HG03558 (cell line): ENCODE results near the gene HTR1B.

Experiments used
- ATAC-seq: cut with Tn5 transposase; IDR thresholded peaks from one replicate; pipeline ENCODE4 v1.9.1; 2021; ENCODE audit warnings: moderate number of reproducible peaks; ENCODE audit not compliant: unreplicated experiment; ENCODE audit errors: extremely low read depth

HTR1B gene

GRCh38 chr6:77457720-77458349, 5.5 kb downstream of the HTR1B start:
- ATAC-seq: peak; percentile 67

- no peak for ATAC-seq
Observed at GRCh38 chr6:77456531-77457248, 6.6 kb downstream of the HTR1B start.

DNA sequence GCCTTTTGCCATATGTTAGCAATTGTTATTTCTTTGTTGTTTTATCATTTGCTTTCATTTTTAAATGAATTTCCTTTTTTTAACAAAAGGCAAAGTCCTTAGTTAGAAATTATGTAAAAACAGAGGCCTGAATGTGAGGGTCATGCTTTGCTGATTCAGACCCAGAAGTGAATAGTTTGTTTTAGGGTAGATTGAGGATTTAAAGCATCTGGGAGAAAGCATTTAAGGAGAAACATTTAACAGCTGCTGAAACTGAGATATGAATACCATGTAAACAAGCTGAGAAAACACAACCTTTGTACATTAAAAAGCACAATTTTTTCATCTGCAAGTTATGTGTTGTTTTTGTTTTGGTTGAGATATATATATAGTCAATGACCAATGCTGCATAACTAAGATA, 8.0 kb downstream of the HTR1B start:
- no peak for ATAC-seq

DNA sequence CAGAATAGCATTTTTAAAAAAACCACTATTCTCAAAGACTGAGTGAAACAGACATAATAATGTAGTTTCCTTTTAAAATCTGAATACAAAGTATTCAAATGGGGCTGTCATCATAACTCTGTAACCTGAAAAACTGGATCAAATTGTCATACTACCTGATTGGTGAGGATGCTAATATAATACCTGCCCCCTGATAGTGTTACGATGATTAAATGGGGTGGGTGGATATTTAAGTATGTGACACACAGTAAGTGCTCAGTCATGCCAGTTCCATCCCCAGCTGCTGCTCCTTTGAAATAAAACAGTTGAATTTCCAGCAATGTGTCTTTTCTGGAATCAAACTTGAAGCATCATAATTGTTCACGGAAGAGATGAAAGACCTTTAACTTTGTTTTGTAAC, 8.9 kb downstream of the HTR1B start:
- ATAC-seq: no peak

- ATAC-seq: no peak
Observed at GRCh38 chr6:77451466-77451865, 11.8 kb downstream of the HTR1B start.

DNA sequence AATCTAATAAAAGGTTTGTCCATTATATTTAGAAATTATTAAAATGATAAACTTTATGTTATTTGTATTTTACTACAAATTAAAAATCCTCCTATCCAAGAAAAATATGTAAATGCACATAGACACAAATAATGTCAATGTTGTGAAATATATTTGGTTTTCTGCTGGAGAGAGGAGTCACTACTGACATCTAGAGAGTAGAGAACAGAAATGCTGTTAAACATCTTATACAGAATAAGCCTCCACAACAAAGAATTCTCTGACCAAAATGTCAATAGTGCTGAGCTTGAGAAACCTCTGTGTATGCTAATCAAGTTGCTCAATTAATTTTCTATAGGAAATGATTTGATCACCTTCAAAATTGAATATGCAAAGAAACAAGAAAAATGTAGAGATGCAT, 12.4 kb downstream of the HTR1B start:
- no peak for ATAC-seq

GRCh38 chr6:77448546-77448945, 14.7 kb downstream of the HTR1B start:
- ATAC-seq: no peak

- ATAC-seq: no peak
Observed at GRCh38 chr6:77447254-77447653, 16.0 kb downstream of the HTR1B start.

DNA sequence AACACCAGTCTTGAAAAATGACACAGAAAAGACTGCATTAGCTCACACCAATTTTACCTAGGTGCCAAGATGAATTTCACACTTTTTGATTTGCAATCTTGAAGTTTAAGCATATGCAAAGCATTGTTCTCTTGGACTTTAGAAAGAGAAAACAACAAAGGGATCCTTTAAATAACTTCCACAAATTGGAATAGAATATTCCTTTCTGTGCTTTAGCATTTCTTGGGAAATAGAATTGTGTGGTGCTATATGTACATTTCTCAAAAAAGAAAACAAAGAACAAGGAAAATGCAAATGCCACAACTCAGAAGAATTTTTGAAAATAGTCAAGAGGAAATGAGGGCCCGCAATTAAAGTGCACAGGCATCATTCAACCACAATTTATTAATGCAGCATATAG, 17.0 kb downstream of the HTR1B start:
- no peak for ATAC-seq

- no peak for ATAC-seq
Observed at GRCh38 chr6:77445214-77445613, 18.1 kb downstream of the HTR1B start.

DNA sequence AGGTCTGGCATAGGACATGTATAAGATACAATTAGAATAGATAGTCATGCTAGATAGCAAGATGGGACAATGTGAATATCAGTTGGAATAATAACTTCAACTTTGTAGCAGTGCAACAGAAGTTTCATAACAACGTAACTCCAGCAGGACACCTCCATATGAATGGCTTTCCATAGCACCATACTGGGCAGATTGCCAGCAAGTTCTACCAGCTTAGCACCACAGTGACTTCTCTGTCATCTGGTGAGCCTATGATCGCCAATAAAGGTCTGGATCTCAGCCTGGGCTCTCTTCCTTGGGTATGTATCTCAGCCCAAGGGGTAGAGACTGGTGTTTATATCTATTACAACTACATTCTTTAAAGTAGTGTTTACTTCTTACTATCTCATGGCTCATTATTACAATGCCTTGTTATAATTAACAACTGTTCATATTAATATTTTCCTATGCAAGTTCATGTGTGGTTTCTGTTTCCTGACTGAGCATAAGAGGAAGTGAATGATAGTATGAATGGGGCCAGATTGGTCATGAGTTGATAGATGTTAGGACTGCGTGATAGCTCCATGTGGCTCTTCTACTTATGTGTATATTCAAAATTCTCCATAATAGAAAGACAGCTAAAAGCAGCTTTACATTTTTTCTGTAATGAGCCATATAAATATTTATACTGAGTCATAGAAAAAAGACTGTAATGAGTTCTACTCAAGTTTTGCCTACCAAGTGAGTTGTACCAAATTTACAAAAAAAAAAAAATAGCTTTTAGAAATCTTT, 22.9 kb downstream of the HTR1B start:
- ATAC-seq: no peak

DNA sequence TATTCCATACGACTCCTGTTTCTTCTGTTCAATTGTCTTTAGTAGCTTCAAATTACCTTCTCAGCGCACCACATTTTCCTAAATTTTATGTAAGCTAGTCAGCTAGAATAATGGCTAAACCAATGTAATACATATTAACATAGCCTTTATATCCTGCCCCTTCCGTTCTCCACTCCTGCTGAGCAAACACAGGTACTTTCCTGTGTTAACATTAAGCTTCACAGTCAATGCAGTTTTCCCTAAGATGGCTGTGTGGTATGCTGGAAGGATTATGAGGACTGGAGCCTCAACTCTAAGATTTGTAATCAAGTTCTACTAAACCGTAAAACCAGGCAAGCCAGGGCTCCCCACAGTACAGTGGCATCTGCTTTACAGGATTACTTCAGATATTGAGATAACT, 29.4 kb downstream of the HTR1B start:
- no peak for ATAC-seq

GRCh38 chr6:77430504-77430903, 32.8 kb downstream of the HTR1B start:
- no peak for ATAC-seq

DNA sequence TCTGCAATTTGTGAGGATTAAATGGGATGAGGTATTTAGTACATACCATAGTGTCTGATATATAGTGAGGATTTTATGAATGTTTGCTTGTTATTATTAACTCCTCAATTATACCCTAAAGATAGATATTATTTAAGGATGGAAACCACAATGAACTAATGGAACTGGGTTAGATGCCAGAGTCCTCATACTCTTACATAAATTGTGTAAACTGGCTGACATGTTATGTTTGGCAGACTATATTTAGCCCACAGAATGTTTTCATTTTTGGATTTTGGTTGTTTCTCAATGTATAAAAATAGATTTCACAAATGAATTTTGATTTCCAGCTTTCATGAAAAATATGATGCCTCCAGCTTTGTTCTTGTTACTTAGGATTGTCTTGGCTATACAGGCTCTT, 37.6 kb downstream of the HTR1B start:
- no peak for ATAC-seq

GRCh38 chr6:77425216-77425615, 38.1 kb downstream of the HTR1B start:
- ATAC-seq: no peak

- no peak for ATAC-seq
Observed at GRCh38 chr6:77424761-77425160, 38.5 kb downstream of the HTR1B start.

DNA sequence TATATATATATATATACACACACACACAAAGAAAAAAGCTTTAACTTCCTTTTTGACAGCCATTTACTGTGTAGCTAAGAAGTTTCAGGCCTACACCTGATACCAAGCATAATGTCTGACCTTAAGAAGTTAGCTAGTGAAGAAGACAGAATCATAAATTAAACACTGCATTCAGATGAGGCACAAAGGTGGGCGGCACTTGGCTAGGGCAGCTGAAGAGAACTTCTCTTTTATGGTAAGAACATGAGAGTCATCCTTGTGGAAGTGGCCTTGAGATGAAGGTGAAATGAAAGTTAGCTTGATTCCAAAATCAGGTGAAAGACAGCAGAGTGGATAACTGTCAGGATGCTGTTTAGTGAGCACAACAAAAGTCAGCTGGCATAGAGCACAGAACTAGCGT, 46.5 kb downstream of the HTR1B start:
- ATAC-seq: no peak

DNA sequence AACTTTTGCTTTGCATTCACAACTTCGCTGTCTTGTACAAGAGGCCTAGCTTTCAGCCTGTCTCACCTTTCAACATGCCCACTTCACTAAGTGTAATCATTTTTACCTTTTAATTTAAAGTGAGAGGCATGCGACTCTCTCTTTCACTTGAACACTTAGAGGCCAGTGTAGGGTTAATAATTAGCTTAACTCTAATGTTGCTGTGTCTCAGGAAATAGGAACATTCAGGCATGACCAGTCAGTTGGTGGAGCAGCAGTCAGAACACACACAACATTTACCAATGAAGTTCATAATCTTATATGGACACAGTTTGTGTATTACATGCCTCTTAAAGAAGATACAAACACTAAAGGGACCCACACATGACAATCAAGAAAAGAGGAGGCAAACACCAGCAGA, 47.6 kb downstream of the HTR1B start:
- no peak for ATAC-seq
